CD4-positive, alpha-beta T cell treated with Interleukin-21 for 1 hour (primary cell): Measurements from ENCODE around the gene TSEN54.
"Not testable (repeated sequence)": the region's sequence is repeated elsewhere in the genome, so short reads cannot be mapped to it uniquely, and the experiment has no call there.

Experiments
- DNase-seq: peaks from one replicate; pipeline ENCODE4 v3.0.0-alpha.2; 2020

TSEN54 gene

GRCh38 chr17:75505640-75506039 lies 10.7 kb upstream of the TSEN54 start:
- DNase-seq = no peak

- DNase-seq = no peak
Measured at GRCh38 chr17:75506134-75506533, 10.2 kb upstream of the TSEN54 start.

GRCh38 chr17:75506888-75507287 lies 9.4 kb upstream of the TSEN54 start:
- no peak for DNase-seq

- DNase-seq = no peak
Measured at GRCh38 chr17:75507733-75508719, 8.3 kb upstream of the TSEN54 start.

GRCh38 chr17:75508931-75509361 lies 7.4 kb upstream of the TSEN54 start:
- DNase-seq = no peak

DNA sequence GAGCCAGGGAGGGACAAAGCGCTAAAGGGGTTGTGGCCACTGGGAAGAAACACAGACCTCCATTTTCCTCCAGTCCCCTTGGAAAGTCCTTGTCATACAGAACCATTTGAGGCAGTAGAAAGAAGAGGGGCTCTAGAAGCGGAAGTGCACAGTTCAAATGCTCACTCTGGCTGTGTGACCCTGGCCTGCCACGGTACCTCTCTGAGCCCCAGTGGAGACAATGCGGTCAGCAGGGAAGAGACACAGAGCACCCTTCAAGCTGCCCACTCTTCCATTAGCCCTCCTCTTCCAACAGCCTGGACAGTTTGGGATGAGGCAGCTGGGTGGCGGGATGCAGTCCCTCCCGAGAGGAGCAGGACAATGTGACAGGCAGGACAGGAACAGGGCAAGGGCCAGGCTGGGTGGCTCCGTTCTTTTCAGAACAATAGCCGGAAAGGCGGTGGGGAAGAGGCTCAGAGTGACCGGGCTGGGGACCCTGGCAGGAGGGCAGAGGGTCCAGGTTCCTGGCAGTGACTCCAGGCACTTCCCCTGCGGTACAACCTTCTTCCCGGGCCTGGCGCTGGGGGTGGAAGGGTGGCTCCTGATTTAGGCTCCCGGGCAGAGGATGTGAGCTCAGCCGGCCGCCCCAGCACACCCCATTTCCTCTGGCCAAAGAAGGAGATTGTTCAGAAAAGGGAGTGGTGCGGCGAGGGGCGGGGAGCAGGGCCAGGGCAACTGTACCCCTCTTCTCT lies 6.6 kb upstream of the TSEN54 start:
- no peak for DNase-seq

GRCh38 chr17:75511270-75511609 lies 5.1 kb upstream of the TSEN54 start:
- no peak for DNase-seq

GRCh38 chr17:75511610-75512575 lies 4.4 kb upstream of the TSEN54 start:
- DNase-seq = no peak

DNA sequence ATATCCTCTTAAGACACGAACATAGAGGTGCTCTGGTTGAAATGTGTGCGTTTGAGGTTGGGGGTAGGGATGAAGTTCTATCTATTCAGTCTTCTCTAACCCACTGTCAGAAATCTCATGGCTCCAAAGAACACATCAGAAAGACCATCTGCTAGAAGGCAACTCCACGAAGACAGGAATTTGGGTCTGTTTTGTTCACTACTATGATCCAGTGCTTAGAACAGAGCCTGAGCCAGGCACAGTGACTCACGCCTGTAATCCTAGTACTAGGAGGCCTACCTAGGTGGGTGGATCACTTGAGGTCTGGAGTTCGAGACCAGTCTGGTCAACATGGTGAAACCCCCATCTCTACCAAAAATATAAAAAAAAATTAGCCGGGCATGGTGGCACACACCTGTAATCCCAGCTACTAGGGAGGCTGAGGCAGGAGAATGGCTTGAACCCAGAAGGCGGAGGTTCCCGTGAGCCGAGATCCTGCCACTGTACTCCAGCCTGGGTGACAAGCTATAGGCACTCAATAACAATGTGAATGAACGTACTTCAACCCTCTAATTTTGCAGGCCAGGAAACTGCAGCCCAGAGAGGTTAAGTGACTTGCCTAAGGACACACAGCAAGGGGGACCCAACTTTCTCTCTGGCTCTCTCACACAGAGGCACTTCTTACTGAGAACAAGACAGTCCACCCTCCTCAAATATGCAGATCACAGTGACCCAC lies 3.2 kb upstream of the TSEN54 start:
- DNase-seq = no peak

DNA sequence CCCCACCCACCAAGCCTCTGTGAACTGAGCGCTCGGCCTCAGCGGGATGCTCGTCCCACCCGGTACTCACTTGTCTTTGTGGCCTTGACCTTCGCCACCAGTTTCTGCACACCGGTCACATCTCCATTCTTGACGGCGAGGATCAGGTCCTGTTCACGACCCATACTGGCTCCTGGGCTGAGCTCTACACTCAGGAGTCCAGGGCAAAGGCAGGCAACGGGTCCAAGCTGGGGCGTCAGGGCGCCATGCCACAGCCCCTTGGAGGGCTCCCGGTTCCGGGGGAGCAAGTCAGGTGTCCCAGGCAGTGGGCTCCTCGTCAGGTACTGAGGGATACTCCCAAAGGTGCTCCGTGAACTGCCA lies 2.7 kb upstream of the TSEN54 start:
- DNase-seq = no peak

- DNase-seq = no peak
Measured at GRCh38 chr17:75514299-75514918, 1.9 kb upstream of the TSEN54 start.

DNA sequence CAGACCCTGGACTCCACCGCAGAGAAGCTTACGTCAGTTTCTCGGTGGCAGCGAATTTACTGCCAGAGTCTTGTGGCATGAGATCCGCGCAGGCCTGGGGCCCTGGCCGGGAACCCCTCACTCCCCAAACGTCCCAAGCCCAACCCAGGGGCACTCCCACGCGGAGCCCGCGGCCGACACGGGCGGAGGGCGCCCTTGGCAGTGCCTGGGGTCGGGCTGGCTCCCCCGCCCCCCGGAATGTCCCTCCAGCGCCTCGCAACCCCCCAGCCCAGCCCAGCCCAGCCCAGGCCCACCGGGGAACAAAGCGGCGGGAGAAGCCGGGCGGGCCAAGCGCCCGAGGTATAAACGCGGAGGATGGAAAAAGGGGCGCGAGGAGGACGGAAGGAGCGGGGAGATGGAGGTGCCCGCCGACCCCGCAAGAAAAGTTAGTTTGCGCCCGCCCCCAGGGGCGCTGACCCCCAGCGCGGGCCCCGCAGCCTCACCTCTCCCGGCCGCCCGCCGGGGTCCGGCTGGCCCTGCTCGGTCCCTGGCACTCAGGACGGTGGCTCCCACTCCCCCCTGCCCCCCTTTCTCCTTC lies 1.3 kb upstream of the TSEN54 start:
- DNase-seq = no peak

GRCh38 chr17:75515496-75516254 lies 653 bp upstream of the TSEN54 start, which contains the start of gene CASKIN2:
Gene CASKIN2, minus strand, starts transcription at chr17:75515537. Its CDS starts 1,733 bp downstream, at chr17:75513804.
- DNase-seq = peak; percentile 74

DNA sequence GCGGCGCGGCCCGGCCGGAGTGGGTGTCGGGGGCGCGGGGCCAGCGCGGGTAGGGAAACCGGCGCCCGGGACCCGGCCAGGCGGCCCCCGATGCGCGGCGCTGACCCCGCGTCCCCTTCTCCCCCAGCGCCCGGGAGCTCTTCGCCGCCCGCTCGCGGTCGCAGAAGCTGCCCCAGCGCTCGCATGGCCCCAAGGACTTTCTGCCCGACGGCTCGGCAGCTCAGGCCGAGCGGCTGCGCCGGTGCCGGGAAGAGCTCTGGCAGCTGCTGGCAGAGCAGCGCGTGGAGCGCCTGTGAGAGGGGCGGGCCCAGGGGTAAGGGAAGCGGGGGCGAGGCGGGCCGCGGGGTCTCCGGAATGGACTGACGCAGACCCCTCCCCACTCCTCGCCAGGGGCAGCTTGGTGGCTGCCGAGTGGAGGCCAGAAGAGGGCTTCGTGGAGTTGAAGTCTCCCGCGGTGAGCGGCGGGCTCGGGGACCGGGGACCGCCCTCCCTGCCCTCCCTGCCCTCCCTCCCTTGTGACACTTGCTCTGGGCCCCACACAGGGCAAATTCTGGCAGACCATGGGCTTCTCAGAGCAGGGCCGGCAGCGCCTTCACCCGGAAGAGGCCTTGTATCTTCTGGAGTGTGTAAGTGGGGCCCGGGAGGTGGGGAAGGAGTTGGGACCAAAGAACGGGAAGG lies 430 bp downstream of the TSEN54 start:
- DNase-seq = peak; percentile 27

DNA sequence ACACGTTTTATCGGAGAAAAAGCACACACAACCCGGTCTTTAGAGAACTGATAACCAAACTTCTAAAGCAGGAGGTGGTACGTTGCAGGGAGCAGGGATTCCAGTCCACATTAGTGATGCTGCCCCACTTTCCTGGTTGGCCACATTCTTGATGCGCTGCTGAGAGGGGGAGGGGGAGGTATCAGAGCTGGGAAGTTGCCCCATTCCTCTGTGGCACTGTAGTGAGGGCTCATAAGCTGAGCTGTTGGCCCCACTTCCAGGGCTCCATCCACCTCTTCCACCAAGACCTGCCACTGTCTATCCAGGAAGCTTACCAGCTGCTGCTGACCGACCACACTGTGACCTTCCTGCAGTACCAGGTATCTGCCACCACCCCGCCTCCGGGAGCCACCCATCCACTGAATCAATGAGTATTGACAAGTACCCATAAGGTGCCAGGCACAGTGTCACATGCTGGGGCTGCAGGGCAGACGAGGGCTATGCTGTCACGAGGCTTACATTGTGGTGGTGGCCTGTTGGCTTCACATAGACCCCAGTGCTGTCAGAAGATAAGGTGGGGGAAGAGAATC lies 1.1 kb downstream of the TSEN54 start:
- DNase-seq = peak; percentile 40

DNA sequence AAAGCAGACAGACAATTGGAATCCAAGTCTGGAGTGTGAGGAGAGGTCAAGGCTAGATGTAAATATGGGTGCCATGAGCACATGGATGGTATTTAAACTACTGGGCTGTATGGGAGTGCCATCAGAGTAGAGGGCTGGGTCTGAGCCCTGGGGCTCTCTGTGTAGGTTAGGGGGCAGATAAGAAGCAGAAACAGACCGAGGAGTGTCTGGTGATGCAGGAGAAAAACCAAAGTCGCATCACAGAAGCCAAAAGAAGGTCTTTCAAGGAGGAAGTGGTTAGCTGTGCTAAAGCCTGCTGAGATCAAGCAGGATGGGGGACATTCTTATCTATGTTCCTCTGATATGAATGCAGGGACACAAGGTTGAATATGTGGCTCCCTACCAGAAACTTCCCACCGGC lies 1.9 kb downstream of the TSEN54 start:
- DNase-seq = peak; percentile 72

DNA sequence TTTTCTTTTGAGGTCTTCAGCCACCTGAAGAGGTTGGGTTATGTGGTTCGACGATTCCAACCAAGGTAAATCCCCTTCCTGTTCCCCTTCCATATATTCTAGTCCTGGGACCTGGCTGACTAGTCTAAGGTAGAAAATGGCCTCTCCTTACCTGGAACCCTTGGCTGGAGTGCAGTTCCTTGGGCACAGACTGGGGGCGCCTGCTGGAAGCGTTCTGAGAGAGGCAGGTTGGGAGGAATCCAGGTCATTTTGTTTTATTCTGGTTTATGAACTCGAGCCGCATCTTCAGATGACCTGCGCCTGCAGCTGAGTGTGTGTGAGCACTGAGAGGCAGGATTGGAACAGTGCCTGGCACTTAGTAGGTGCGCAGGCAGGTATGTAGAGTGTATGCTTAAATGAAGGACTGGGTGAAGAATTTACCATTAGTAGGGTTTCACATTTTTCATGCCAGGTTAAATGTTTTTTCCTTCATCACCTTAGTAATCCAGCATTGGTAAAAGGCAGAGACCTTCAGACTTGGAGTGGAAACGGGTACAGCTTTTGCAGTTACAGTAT lies 2.7 kb downstream of the TSEN54 start:
- no peak for DNase-seq

GRCh38 chr17:75520413-75520812 lies 4.1 kb downstream of the TSEN54 start:
- DNase-seq = not testable (repeated sequence)

GRCh38 chr17:75521290-75521689 lies 5.0 kb downstream of the TSEN54 start:
- DNase-seq = no peak
